OCI-LY3 (cell line): ENCODE measurements around the gene SLC16A9.
"Not testable (repeated sequence)": the region's sequence is repeated elsewhere in the genome, so short reads cannot be mapped to it uniquely, and the experiment has no call there.

Source experiments
- H2AFZ ChIP-seq: fragments of 200-600, 300-600 bp; shearing (Covaris generic); 2 replicates; pipeline ENCODE4 v1.6.0; 2014; ENCODE audit warnings: antibody characterized with exemption, low read depth, low read length
- H3K27ac ChIP-seq: fragments of 200-600, 300-600 bp; sonication (generic); 2 replicates; pipeline ENCODE4 v1.5.1; 2014; ENCODE audit warnings: mild to moderate bottlenecking, low read length, moderate library complexity, mixed read lengths
- H3K27me3 ChIP-seq: fragments of 200-600, 300-600 bp; sonication (generic); 2 replicates; pipeline ENCODE4 v1.6.1; 2014; ENCODE audit warnings: low read depth, low read length, mixed read lengths
- H3K36me3 ChIP-seq: fragments of 200-600, 300-600 bp; sonication (generic); replicated peaks from 2 replicates; pipeline ENCODE3; 2014; ENCODE audit warnings: low read depth, low read length, mixed read lengths
- H3K4me1 ChIP-seq: fragments of 300-600, 200-600 bp; sonication (generic); 2 replicates; pipeline ENCODE4 v1.6.1; 2014; ENCODE audit warnings: low read length, mixed read lengths
- H3K4me2 ChIP-seq: fragments of 200-600, 300-600 bp; sonication (generic); 2 replicates; pipeline ENCODE4 v1.6.1; 2014; ENCODE audit warnings: low read length, mixed read lengths
- H3K4me3 ChIP-seq: fragments of 300-600, 200-600 bp; sonication (generic); 2 replicates; pipeline ENCODE4 v1.5.1; 2014; ENCODE audit warnings: antibody characterized with exemption, mild to moderate bottlenecking, low read length, moderate library complexity
- H3K79me2 ChIP-seq: fragments of 300-600, 200-600 bp; shearing (Covaris generic); 2 replicates; pipeline ENCODE4 v1.6.1; 2014; ENCODE audit warnings: mild to moderate bottlenecking, low read length, mixed read lengths
- H3K9ac ChIP-seq: fragments of 300-600, 200-600 bp; shearing (Covaris generic); 2 replicates; pipeline ENCODE4 v1.6.0; 2014; ENCODE audit warnings: mild to moderate bottlenecking, low read length, moderate library complexity
- H3K9me3 ChIP-seq: fragments of 200-600, 300-600 bp; shearing (Covaris generic); 2 replicates; pipeline ENCODE4 v1.6.1; 2014; ENCODE audit warnings: low read length, mixed read lengths; ENCODE audit not compliant: insufficient read depth
- H4K20me1 ChIP-seq: fragments of 200-600, 300-600 bp; sonication (generic); 2 replicates; pipeline ENCODE4 v1.6.1; 2016; ENCODE audit warnings: low read length, mixed read lengths; ENCODE audit not compliant: insufficient read depth
- EZH2phosphoT487 ChIP-seq: fragments of 200-600 bp; shearing (Covaris generic); IDR thresholded peaks from 2 replicates; pipeline ENCODE4 v1.6.1; 2018; ENCODE audit warnings: antibody characterized with exemption, mixed run types, low read depth
- TF ChIP-seq, protein P1 (sequence below): fragments of 200-600, 300-600 bp; sonication (generic); IDR thresholded peaks from 2 replicates; pipeline ENCODE4 v1.5.1; 2014; ENCODE audit warnings: antibody characterized with exemption, low read length, low read depth

SLC16A9 gene

DNA sequence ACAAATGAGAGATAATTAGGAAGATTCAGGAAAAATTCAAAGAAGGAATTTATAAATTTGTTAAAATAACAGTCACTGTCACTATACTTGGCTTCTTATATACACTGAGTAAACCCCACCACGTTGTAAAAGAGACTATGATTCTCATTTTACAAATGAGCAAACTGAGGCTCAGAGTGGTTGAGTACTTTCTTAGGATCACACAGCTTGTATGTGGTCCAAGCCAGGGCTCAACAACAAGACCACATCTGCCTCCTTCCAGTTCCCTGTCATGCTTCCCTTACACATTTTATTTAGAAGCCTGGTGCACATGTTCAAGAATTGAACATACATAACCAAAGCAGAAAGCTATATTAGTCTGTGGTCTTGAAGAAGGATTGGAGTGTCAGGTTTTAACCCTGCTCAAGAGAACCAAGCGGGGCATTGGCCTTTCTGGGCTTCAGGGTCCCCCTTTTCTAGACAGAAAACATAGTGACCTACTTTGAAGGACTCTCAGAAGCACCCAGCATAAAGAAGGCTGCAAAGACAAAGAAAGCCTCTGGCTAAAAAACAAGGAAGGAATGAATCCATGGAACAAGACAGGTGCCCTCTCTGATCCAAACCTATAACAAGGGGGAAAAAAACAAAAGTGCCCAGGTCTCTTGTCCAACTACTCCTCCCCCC, 42.8 kb upstream of the SLC16A9 start:
- H3K79me2 ChIP-seq = no peaks in the 10 kb centered on the region
- H3K9me3 ChIP-seq = no peaks in the 10 kb centered on the region
- no peaks in the 10 kb centered on the region for H3K27me3 ChIP-seq
- H3K4me1 ChIP-seq = peaks cover 10% of the 10 kb centered on the region
- H3K9ac ChIP-seq = no peak overlapping the region
- H3K4me2 ChIP-seq = no peak overlapping the region
- no peak overlapping the region for H2AFZ ChIP-seq
- H3K27ac ChIP-seq = no peak overlapping the region
- H4K20me1 ChIP-seq = no peaks in the 10 kb centered on the region
- TF ChIP-seq EZH2phosphoT487 = no peak
- TF ChIP-seq, protein P1, sequence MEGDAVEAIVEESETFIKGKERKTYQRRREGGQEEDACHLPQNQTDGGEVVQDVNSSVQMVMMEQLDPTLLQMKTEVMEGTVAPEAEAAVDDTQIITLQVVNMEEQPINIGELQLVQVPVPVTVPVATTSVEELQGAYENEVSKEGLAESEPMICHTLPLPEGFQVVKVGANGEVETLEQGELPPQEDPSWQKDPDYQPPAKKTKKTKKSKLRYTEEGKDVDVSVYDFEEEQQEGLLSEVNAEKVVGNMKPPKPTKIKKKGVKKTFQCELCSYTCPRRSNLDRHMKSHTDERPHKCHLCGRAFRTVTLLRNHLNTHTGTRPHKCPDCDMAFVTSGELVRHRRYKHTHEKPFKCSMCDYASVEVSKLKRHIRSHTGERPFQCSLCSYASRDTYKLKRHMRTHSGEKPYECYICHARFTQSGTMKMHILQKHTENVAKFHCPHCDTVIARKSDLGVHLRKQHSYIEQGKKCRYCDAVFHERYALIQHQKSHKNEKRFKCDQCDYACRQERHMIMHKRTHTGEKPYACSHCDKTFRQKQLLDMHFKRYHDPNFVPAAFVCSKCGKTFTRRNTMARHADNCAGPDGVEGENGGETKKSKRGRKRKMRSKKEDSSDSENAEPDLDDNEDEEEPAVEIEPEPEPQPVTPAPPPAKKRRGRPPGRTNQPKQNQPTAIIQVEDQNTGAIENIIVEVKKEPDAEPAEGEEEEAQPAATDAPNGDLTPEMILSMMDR = no peak
- no peaks in the 10 kb centered on the region for H3K36me3 ChIP-seq
- no peak overlapping the region for H3K4me3 ChIP-seq

DNA sequence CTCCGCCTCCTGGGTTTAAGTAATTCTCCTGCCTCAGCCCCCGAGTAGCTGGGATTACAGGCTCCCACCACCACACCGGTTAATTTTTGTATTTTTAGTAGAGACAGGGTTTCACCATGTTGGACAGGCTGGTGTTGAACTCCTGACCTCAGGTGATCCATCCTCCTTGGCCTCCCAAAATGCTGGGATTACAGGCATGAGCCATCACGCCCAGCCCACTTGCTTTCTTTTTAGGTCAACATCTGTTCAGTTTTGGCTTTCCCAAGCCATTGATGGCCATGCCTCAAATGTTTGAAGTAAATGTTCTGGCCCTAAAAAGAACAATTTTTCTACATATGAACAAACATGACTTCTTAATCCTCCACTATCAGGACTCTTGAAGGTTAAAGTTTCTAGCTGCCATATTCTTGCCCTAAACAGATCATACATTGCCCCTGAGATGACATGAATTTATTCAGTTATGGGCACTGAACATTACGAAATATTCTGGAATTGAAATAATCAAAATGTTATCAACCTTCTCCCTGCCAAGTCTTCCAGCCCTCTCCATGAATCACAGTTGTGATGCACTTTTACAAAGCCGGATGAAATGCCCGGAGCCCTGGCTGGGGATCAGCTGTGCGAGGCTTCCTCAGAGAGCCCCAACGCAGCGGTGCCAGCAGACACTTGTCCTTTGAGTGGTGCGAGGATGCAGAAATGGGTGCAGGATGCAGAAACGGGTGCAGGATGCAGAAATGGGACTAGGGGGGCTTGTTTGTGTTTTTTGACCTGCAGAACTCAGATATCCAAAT, 40.7 kb upstream of the SLC16A9 start:
- no peak overlapping the region for H3K9ac ChIP-seq
- H3K27ac ChIP-seq = no peak overlapping the region
- no peaks in the 10 kb centered on the region for H3K27me3 ChIP-seq
- no peaks in the 10 kb centered on the region for H3K79me2 ChIP-seq
- H3K9me3 ChIP-seq = no peaks in the 10 kb centered on the region
- H3K36me3 ChIP-seq = no peaks in the 10 kb centered on the region
- H3K4me3 ChIP-seq = no peak overlapping the region
- no peak overlapping the region for H2AFZ ChIP-seq
- peaks cover 10% of the 10 kb centered on the region for H3K4me1 ChIP-seq
- no peaks in the 10 kb centered on the region for H4K20me1 ChIP-seq
- H3K4me2 ChIP-seq = no peak overlapping the region
- TF ChIP-seq, protein P1 = no peak
- TF ChIP-seq EZH2phosphoT487 = no peak

DNA sequence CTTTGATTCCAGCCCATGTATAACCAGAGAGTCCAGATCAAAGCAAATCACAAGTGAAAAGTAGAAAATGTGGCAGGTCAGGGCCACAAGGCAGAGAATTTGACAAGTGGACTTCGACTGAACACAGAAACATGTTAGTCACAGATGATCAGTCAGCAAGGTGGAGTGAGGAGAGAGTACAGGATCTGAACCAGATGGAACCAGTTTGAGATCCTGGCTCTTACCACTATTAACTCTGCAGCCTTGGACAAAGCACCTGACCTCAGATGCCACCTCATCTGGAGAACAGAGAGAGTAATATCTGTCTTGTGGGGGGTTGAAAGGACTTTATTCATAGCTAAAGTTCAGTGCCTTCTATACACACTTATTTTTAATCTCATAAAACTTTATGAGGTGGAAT, 39.2 kb upstream of the SLC16A9 start:
- Histone ChIP-seq H3K27me3 (no peaks in the 10 kb centered on the region), H4K20me1 (no peaks in the 10 kb centered on the region), H3K79me2 (no peaks in the 10 kb centered on the region), H3K9me3 (no peaks in the 10 kb centered on the region), H3K27ac (no peak overlapping the region), H3K9ac (no peak overlapping the region), H3K4me2 (peak overlapping the region; percentile 14; the same call in 1 of the 2 replicates), H3K36me3 (no peaks in the 10 kb centered on the region), H2AFZ (no peak overlapping the region), H3K4me1 (peaks cover 10% of the 10 kb centered on the region), H3K4me3 (no peak overlapping the region)
- TF ChIP-seq, protein P1 = no peak
- no peak for TF ChIP-seq EZH2phosphoT487

DNA sequence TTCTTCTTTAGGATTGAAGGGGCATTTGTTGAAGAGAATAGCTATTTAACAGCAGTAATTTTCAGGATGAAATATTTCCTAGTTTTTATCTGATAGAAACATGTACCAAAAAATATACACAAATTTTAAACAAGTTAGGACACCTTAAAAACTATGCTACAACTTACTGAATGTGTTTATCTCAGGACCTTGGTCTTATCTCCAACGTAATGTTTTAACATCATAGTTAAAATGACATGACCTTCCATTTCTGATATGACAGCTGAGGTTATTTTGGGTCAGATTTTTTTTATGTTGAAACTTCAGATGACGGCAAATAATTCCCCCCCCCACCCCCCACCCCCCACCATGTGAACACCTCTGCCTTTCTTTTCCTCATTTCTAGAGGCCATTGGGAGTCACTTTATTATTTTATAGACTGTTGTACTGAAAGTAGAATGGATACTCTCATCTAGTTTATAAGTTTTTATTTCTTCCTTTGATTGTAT, 35.6 kb upstream of the SLC16A9 start:
- no peak overlapping the region for H3K4me2 ChIP-seq
- no peak overlapping the region for H2AFZ ChIP-seq
- H3K4me1 ChIP-seq = peaks cover 10% of the 10 kb centered on the region
- H3K27ac ChIP-seq = no peak overlapping the region
- H3K4me3 ChIP-seq = no peak overlapping the region
- H3K9ac ChIP-seq = no peak overlapping the region
- TF ChIP-seq EZH2phosphoT487 = no peak
- TF ChIP-seq, protein P1 = no peak
- H3K27me3 ChIP-seq = no peaks in the 10 kb centered on the region
- no peaks in the 10 kb centered on the region for H3K36me3 ChIP-seq
- no peaks in the 10 kb centered on the region for H4K20me1 ChIP-seq
- H3K9me3 ChIP-seq = no peaks in the 10 kb centered on the region
- no peaks in the 10 kb centered on the region for H3K79me2 ChIP-seq

DNA sequence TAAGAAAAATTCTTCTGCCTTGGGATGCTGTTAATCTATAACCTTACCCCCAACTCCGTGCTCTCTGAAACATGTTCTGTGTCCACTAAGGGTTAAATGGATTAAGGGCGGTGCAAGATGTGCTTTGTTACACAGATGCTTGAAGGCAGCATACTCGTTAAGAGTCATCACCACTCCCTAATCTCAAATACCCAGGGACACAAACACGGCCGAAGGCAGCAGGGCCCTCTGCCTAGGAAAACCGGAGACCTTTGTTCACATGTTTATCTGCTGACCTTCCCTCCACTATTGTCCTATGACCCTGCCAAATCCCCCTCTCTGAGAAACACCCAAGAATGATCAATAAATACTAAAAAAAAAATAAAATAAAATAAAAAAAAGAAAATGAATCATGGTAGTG, 35.1 kb upstream of the SLC16A9 start:
- not testable (repeated sequence) for H3K9ac ChIP-seq, H3K4me3 ChIP-seq, H3K79me2 ChIP-seq, H3K27ac ChIP-seq, H4K20me1 ChIP-seq, H3K4me2 ChIP-seq, H3K4me1 ChIP-seq, H3K27me3 ChIP-seq, H3K36me3 ChIP-seq, H3K9me3 ChIP-seq, H2AFZ ChIP-seq

DNA sequence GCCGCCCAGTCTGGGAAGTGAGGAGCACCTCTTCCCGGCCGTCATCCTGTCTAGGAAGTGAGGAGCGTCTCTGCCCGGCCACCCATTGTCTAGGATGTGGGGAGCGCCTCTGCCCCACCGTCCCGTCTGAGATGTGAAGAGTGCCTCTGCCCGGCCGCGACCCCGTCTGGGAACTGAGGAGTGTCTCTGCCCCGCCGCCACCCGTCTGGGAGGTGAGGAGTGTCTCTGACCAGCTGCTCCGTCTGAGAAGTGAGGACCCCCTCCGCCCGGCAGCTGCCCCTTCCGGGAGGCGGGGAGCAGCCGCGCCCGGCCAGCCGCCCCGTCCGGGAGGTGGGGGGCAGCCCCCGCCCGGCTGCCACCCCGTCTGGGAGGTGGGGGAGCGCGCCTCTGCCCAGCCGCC, 34.5 kb upstream of the SLC16A9 start:
- not testable (repeated sequence) for H3K36me3 ChIP-seq

More for the DNA sequence above, 34.5 kb upstream of the SLC16A9 start:
- not testable (repeated sequence) for H3K9me3 ChIP-seq, H3K79me2 ChIP-seq, H4K20me1 ChIP-seq, H3K4me3 ChIP-seq, H3K4me1 ChIP-seq, H2AFZ ChIP-seq, H3K9ac ChIP-seq, H3K4me2 ChIP-seq, H3K27me3 ChIP-seq, H3K27ac ChIP-seq
